GM20431 (cell line): ENCODE results near the gene ZNF525.
"Not testable (repeated sequence)": the region's sequence is repeated elsewhere in the genome, so short reads cannot be mapped to it uniquely, and the experiment has no call there.

Experiments used
- in situ Hi-C: fragments of 300-500 bp; cut with MseI, MboI; formaldehyde crosslinking; loops from one replicate; pipeline ENCODE4 v1.15.0; 2020; ENCODE audit warnings: low sequenced_read_pairs; ENCODE audit not compliant: unreplicated experiment

Gene ZNF525

DNA sequence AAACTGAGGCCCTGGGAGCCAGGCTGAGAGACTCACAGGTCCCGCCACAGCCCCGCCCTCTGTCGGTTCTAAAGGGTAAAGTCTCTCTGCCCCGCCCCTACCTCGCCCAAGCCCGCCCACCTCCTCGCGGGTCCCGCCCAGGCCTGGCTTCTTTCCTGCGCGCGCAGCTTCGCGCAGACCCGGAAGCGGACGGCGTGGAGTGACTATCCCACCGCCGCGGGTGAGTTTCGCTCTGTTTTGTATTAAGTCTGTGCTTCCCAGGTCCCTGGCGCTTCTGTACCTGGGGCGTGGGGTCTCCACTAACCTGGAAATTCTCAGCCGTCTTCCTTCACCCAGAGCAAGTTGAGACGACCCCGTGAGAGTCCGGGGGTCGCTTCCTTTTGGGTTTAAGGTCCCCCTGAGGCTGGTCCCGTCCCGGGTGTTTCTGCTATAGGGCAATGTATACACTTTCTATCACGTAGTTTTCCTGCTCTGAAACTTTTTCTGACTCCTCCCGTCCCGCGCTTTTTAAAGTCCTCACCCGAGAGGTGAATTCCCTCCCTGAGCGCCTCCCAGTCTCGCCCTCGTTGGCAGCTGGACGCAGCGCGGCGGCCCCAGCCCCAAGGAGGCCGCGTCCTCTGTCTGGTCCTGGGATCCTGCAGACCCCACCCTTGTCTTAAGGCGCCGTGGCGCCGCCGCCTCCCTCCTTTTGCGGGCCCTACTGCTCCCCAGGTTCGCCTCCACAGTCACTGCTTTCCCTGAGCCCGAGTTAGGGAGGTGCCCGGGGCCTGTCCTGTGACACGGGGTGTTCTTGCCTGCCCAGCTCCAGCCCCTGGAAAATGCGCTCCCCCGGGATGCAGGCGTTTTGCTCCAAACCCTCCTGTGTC, 29.7 kb downstream of the ZNF525 start, which contains the start of gene ZNF765:
Gene ZNF765 (plus strand): TSS at position 176 of the 866 bp plus-strand sequence. CDS start 2,867 bp downstream, outside the sequence.
- in situ Hi-C loops, result no loop called here

DNA sequence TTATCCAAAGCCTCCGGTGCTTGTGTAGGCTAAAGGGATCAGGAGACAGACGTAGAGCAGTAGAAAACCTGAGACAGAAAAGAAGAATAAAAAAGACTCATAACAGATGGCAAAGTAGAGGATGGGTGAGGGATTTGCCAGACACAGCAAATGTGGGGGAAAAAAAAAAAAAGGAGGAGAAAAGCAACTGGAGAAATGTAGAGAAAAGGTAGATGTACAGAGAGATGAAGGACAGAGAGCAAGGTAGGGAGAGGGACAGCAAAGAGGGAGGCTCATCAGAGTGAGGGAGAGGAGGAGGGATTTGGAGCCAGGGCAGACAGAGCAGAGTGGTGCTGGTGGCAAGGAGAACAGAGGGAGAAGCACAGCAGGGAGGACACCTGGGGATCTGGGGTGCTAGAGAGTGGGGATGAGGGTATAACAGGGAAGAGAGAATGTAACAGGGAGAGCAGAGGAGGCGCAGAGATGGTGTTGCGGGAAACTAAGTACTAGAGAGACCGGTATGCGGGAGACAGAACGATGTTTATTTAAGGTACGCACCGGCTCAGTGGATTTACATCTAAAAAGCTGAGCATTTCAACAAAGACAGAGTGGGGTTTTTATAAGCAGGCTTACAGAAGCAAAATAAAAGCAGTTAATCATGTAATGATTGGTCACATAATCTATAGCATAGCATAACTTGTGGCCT, 30.5 kb downstream of the ZNF525 start:
- in situ Hi-C loops, result not testable (repeated sequence)

DNA sequence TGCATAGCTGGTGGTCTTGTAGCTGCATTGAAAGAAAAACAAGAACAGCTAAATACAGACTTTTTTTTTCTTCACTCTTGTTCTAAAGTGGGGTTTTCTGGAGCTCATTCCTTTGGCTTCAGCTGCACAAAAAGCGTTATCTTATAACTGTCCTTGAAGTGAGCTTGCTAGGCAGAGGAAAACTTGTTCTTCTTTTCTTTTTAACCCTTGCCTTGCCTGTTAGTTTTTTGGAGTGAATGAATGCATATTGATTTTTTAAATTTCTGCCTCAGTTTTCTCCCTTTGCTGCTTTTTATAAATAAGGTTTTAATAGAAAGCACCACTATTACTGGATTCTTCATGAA, 31.0 kb downstream of the ZNF525 start:
- in situ Hi-C loops, result no loop called here

DNA sequence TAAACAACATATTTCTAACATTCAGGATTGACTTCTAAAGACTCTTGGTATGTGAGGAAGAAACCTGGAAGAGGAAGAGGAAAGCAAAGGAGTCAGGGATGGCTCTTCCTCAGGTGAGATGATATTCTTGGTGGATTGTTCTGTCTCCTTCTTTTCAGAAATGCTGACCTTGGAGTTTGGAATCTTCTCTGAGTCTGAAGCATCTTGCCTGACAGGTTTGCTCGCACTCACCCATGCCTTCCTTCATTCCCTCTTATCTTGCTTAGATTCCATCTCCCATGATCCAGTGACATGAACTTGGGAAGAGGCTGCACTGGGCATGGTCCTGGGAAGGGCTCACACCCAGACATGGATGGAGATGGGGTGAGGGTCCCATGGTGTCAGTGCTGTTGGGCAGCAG, 32.4 kb downstream of the ZNF525 start:
- in situ Hi-C loops, result not testable (repeated sequence)

DNA sequence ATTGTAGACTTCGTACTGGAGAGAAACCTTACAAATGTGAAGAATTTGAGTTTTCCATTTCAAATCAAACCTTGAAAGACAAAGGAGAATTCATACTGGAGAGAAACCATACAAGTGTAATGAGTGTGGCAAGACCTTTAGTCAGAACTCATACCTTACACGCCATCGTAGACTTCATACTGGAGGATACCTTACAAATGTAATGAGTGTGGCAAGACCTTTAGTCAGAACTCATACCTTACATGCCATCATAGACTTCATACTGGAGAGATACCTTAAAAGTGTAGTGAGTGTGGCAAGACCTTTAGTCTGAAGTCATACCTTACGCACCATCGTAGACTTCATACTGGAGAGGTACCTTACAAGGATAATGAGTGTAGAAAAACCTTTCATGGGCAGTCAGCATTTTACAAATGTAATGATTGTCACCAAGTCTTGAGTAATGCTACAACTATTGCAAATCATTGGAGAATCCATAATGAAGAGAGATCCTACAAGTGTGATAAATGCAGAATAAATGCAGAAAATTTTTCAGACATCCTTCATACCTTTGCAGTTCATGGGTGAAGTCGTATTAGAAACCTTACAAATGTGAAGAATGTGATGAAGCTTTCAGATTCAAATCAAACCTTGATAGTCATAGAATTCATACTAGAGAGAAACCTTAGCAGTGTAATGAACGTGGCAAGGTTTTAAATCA, 44.1 kb downstream of the ZNF525 start:
- in situ Hi-C loops, result no loop called here

DNA sequence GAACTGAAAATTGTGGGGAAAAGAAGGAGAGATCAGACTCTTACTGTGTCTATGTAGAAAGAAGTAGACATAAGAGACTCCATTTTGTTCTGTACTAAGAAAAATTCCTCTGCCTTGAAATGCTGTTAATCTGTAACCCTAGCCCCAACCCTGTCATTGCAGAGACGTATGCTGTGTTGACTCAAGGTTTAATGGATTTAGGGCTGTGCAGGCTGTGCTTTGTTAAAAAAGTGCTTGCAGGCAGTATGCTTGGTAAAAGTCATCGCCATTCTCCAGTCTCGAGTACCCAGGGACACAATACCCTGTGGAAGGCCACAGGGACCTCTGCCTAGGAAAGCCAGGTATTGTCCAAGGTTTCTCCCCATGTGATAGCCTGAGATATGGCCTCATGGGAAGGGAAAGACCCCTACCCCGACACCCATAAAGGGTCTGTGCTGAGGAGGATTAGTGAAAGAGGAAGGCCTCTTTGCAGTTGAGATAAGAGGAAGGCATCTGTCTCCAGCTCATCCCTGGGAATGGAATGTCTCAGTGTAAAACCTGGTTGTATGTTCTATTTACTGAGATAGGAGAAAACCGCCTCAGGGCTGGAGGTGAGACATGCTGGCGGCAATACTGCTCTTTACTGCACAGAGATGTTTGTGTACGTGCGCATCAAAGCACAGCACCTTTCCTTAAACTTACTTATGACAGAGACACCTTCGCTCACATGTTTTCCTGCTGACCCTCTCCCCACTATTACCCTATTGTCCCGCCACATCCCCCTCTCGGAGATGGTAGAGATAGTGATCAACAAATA, 55.2 kb downstream of the ZNF525 start:
- in situ Hi-C loops, result not testable (repeated sequence)

DNA sequence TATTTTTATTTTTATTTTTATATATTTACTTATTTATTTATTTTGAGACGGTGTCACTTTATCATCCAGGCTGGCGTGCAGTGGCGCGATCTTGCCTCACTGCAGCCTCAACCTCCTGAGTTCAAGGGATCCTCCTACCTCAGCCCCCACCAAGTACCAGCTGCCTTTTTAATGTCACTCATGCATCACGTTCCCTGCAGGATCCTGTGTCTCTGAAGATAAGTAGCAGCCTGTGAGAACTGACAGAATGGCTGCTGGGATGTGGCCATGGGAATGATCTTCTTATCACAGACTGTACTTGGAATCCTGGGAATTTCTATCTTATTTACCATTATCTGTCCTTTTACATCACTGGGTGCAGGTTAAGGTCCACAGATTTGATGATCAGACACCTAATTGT, 57.0 kb downstream of the ZNF525 start:
- in situ Hi-C loops, result no loop called here

DNA sequence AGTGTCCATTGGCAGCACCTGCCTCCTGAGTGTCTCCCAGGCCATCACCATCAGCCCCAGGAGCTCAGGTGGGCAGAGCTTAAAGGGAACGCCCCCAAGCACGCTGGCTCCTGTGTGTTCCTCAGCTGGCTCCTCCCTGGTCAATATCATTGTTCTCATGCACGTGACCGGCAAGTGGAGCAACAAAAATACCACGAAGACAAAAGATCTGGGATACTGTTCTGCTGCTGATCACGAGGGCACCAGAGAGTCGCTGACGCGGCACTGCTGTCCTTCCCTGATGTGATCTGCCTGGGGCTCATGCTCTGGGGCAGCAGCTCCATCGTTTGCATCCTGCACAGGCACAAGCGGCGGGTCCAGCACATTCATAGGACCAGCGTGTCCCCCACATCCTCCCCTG, 57.6 kb downstream of the ZNF525 start:
- in situ Hi-C loops, result not testable (repeated sequence)

DNA sequence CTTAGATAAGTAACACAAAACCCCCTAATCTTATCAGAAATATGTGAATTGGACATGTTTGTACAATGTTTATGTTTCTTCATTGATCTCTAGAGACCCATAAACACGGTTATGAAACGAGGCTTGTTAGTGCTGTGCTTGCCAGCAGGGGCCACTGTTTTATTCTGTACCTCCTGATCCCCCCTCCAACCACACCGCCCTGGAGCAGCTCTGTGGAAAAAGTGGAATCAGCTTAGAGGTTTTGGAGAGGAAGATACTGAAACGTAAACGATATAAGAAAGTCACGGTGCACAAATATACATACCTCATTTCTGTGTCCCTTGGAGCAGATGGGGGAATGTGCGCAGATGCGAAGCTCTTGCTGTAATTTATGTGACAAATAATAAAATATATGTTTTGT, 58.2 kb downstream of the ZNF525 start:
- in situ Hi-C loops, result not testable (repeated sequence)

DNA sequence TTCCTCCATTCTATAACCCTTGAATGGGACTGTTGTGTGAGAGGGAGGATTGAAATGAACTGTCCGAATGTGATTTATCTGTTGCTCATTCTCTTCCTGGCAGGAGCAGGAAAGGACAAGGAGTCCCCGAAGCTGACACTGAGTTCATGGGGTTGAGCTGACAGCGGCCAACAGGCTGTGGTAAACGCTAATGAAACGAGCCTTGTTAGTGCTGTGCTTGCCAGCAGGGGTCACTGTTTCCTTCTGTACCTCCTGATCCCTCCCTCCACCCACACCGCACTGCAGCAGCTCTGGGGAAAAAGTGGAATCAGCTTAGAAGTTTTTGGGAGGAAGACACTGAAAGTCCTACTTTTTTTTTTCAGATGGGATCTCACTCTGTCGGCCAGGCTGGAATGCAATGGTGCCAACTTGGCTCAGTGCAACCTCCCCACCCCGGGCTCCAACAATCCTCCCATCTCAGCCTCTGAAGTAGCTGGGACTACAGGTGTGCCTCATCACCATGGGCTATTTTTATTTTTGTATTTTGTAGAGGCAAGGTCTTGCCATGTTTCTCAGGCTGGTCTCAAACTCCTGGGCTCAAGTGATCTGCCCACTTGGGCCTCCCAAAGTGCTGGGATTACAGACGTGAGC, 59.6 kb downstream of the ZNF525 start:
- in situ Hi-C loops, result no loop called here

DNA sequence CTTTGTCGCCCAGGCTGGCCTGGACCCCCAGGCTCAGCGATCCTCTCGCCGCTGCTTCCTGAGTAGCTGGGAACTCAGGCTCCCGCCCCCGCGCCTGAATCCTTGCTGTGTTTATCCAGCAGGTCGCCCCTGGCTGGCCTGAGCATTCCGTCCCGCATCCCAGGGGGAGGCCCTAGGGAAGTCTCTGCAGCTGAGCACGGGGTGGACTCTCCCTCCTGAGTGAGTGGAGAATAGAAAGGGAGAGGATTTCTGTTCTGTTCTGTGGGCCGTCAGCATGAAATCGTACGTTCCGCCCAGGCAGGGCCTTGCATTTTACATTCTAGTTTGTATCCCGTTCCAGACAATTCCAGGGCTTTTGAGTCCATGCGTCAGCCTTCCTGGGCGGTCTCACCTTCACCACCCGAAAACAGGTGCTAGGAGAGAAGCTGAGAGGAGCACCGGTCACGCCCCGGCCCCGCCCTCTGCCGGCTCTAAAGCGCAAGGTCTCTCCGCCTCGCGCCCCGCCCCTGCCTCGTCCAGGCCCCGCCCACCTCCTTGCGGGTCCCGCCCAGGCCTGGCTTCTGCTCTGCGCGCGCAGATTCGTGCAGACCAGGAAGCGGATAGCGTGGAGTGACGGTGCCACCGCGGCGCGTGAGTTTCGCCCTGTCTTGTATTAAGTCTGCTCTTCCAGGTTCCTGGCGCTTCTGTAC, 66.0 kb downstream of the ZNF525 start, which contains the start of gene ZNF761:
Gene ZNF761 (plus strand): TSS at position 586 of the 689 bp plus-strand sequence. CDS start 15,285 bp downstream, outside the sequence.
- in situ Hi-C loops, result no loop called here

DNA sequence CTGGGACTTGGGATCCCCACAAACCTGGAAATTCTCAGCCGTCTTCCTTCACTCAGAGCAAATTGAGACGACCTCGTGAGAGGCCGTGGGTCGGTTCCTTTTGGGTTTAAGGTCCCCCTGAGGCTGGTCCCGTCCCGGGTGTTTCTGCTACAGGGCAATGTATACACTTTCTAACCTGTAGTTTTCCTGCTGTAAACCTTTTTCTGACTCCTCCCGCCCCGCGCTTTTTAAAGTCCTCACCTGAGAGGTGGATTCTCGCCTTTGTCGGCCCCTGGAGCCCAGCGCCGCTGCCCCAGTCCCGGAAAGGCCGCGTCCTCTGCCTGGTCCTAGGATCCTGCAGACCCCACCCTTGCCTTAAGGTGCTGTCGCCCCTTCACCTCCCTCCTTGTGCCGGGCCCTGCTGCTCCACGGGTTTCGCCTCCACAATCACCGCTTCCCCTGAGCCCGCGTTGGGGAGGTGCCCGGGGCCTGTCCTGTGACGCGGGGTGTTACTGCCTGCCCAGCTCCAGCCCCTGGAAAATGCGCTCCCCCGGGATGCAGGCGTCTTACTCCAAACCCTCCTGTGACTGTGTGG, 66.7 kb downstream of the ZNF525 start:
- in situ Hi-C loops, result no loop called here
